Left ventricle myocardium inferior (tissue), 1 donor: ENCODE data around the gene LINGO3. TPM values are rescaled to one million over a fixed set of nuclear protein-coding genes. Genes with fewer than 3 reads are reported as not detected.

Experiments used
- DNase-seq: peaks from one replicate; pipeline ENCODE4 v3.0.0-alpha.2; 2020
- H3K27ac ChIP-seq: fragments of 200-600 bp; replicated peaks from 2 replicates; pipeline ENCODE4 v1.8.0; 2021
- H3K27me3 ChIP-seq: fragments of 200-600 bp; 2 replicates; pipeline ENCODE4 v1.8.0; 2021; ENCODE audit warnings: low read depth
- H3K36me3 ChIP-seq: fragments of 200-600 bp; 2 replicates; pipeline ENCODE4 v1.8.0; 2021
- H3K4me1 ChIP-seq: fragments of 200-600 bp; 2 replicates; pipeline ENCODE4 v1.8.0; 2021
- H3K4me3 ChIP-seq: fragments of 200-600 bp; 2 replicates; pipeline ENCODE4 v1.8.0; 2021; ENCODE audit warnings: mild to moderate bottlenecking, moderate library complexity
- H3K9me3 ChIP-seq: fragments of 200-600 bp; replicated peaks from 2 replicates; pipeline ENCODE4 v1.8.0; 2021
- intact Hi-C: fragments of 100-400 bp; cut with micrococcal nuclease; formaldehyde crosslinking; loops from one replicate; pipeline ENCODE4 v1.11.0; 2022
- total RNA-seq: library from RNA; stranded (reverse); fragmentation: NEBNext Ultra II Directional; extraction: Animal tissue kit (Norgen Biotek cat#: 25700); gene quantifications from one replicate; pipeline ENCODE4 v1.2.1, GENCODE V29; 2021
- TF ChIP-seq, protein P1 (sequence below): fragments of 200-600 bp; IDR thresholded peaks from 2 replicates; pipeline ENCODE4 v1.8.0; 2021; ENCODE audit warnings: antibody characterized with exemption, mild to moderate bottlenecking, borderline replicate concordance
- donor health status: DM: no; HTN: yes; CAD: no; lungs with severe emphysema.

The LINGO3 gene
- total RNA-seq, 1 donor from 2014 or later = not detected

DNA sequence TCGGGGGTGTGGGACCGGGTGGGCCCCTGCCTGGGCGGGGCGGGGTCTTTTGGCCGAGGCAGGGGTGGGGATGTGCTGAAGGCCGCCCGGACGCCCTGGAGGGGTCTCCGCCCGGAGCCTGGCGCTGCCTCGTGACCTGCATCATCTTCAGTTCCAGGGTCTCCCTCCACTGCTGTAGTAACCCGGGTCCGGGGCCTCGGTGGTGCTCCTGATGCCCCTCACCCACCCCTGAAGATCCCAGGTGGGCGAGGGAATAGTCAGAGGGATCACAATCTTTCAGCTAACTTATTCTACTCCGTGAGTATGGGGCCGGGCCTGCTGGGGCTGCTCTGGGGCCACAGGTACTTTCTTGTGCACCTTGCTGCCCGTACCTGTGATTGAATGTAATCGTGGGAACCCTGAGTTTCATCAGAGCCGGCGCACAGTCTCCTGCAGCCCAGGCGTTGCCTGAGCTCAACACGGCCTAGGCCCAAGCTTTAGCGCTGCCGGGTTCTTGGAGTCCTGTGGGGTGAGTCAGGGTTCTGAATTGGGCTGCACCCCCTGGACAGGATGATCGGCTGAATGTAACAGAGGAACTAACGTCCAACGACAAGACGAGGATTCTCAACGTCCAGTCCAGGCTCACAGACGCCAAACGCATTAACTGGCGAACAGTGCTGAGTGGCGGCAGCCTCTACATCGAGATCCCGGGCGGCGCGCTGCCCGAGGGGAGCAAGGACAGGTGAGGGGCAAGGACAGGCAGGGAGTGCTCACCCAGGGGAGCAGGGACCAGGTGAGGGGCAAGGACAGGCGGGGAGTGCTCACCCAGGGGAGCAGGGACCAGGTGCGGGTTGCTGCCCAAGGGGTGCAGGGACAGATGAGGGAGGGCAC is 36.5 kb downstream of the LINGO3 start:
- DNase-seq = no peak
- TF ChIP-seq, protein P1, sequence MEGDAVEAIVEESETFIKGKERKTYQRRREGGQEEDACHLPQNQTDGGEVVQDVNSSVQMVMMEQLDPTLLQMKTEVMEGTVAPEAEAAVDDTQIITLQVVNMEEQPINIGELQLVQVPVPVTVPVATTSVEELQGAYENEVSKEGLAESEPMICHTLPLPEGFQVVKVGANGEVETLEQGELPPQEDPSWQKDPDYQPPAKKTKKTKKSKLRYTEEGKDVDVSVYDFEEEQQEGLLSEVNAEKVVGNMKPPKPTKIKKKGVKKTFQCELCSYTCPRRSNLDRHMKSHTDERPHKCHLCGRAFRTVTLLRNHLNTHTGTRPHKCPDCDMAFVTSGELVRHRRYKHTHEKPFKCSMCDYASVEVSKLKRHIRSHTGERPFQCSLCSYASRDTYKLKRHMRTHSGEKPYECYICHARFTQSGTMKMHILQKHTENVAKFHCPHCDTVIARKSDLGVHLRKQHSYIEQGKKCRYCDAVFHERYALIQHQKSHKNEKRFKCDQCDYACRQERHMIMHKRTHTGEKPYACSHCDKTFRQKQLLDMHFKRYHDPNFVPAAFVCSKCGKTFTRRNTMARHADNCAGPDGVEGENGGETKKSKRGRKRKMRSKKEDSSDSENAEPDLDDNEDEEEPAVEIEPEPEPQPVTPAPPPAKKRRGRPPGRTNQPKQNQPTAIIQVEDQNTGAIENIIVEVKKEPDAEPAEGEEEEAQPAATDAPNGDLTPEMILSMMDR = no peak
- H3K27me3 ChIP-seq = no peaks in the 10 kb centered on the region
- H3K9me3 ChIP-seq = no peaks in the 10 kb centered on the region
- intact Hi-C loops = no loop called here
- peaks cover 78% of the 10 kb centered on the region for H3K4me1 ChIP-seq
- H3K4me3 ChIP-seq = peak overlapping the region; percentile 99
- peaks cover 26% of the 10 kb centered on the region for H3K36me3 ChIP-seq
- H3K27ac ChIP-seq = peak overlapping the region; percentile 98

DNA sequence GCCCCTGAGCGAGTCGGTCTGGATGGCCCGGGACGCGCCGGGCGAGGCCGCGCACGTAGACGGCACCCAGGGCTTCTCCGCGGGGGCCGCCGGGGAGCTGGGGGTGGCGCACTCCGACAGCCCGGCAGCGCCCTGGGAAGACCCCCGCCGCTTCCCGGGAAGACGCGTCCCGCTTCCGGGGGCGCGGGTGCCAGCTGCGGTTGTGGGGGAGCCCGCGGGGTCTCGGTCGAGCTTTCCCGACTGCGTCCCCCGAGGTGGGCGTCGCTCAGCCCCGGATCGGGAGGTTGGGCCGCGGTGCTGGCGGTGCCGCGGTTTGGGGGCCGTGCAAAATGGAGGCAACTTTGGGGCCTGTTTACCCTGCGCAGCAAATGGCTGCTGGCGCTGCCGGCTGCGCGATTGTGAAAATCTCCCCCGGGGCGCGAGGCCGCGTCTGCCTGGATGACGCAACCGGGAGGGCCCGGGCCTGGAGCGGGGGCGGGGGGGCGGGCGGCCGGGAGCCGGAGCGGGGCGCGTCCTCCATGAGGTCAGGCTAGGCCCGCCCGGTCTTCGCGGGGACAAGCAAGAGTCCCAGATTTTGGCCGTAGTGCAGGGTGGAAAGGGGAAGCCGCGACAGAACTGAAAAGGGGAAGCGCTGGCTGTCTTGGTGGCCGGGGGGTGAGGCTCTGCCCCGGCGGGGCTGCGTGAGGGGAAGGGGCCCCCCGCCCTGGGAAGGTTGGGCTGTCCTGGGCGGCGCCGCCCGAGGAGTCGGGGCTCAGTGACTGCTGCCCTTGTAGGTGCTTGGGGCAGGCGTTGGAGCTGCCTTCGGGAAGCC is 37.3 kb downstream of the LINGO3 start:
- H3K9me3 ChIP-seq = no peaks in the 10 kb centered on the region
- peaks cover 26% of the 10 kb centered on the region for H3K36me3 ChIP-seq
- DNase-seq = peak; percentile 90
- H3K27me3 ChIP-seq = no peaks in the 10 kb centered on the region
- intact Hi-C loops = no loop called here
- TF ChIP-seq, protein P1 = no peak
- H3K27ac ChIP-seq = peak overlapping the region; percentile 98
- H3K4me1 ChIP-seq = peaks cover 72% of the 10 kb centered on the region
- H3K4me3 ChIP-seq = peak overlapping the region; percentile 99

GRCh38 chr19:2270157-2270422 is 37.9 kb downstream of the LINGO3 start:
- Histone ChIP-seq H3K36me3 (peaks cover 26% of the 10 kb centered on the region), H3K4me1 (peaks cover 67% of the 10 kb centered on the region), H3K27ac (peak overlapping the region; percentile 98), H3K27me3 (no peaks in the 10 kb centered on the region), H3K9me3 (no peaks in the 10 kb centered on the region), H3K4me3 (peak overlapping the region; percentile 99)
- intact Hi-C loops = no loop called here
- DNase-seq = peak; percentile 61
- TF ChIP-seq, protein P1 = no peak

DNA sequence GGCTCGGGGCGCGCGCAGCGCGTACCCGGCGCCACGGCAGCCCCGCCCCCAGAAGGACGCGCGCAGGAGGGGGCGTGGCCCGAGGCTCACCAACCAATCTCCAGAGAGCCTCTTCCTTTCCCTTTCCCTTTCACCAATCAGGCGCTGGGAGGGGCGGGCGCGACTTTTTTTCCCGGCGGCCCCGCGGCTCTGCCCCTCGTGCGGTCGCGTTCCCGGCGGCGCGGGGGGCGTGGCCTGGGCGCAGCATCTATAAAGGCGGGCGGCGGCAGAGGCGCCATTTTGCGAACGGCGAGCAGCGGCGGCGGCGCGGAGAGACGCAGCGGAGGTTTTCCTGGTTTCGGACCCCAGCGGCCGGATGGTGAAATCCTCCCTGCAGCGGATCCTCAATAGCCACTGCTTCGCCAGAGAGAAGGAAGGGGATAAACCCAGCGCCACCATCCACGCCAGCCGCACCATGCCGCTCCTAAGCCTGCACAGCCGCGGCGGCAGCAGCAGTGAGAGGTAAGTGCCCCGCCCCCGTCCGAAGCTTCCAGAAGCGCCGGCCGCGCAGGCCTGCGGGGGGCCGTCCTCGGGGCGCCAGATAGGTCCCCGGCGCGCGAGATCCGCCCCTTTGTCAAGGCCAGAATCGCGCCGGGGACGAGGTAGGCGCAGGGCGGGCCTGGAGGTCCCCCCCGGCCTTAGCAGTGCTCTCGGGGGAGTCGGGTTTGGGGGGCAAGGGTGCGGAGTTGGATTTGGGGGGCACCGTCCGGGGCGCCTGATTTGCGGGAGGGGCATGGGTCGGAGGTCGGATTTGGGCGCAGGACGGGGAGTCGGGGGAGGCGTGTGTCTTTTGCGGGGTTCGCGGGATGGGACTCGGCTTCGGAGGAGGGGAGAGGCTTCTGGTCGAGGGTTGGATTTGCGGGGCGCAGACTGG is 38.5 kb downstream of the LINGO3 start:
- Histone ChIP-seq H3K4me1 (peaks cover 64% of the 10 kb centered on the region), H3K4me3 (peak overlapping the region; percentile 99), H3K27ac (peak overlapping the region; percentile 98), H3K36me3 (peaks cover 26% of the 10 kb centered on the region), H3K9me3 (no peaks in the 10 kb centered on the region), H3K27me3 (no peaks in the 10 kb centered on the region)
- TF ChIP-seq, protein P1 = peak; percentile 29
- intact Hi-C loops = no loop called here
- peak; percentile 99 for DNase-seq

- peak overlapping the region; percentile 98 for H3K27ac ChIP-seq
- TF ChIP-seq, protein P1 = no peak
- H3K4me1 ChIP-seq = peaks cover 57% of the 10 kb centered on the region
- H3K4me3 ChIP-seq = peak overlapping the region; percentile 99
- H3K27me3 ChIP-seq = no peaks in the 10 kb centered on the region
- peaks cover 26% of the 10 kb centered on the region for H3K36me3 ChIP-seq
- H3K9me3 ChIP-seq = no peaks in the 10 kb centered on the region
- intact Hi-C loops = no loop called here
- DNase-seq = no peak
Measured at GRCh38 chr19:2268861-2269243, 39.1 kb downstream of the LINGO3 start.
